Mesenchymal stem cell (in vitro differentiated cells and primary cell): Measurements from ENCODE around the gene PPP1R7.

ENCODE experiments used
- DNase-seq: peaks from one replicate; pipeline ENCODE4 v3.0.0-alpha.2; 2013
- H2AFZ ChIP-seq: one replicate; pipeline ENCODE4 v1.6.1; 2013; ENCODE audit warnings: low read depth, mild to moderate bottlenecking, control low read depth, inconsistent platforms, low read length, moderate library complexity
- H2AK5ac ChIP-seq: 2 replicates; pipeline ENCODE4 v1.6.1; 2013; ENCODE audit warnings: low read length, moderate library complexity, mild to moderate bottlenecking, inconsistent platforms; ENCODE audit not compliant: severe bottlenecking
- H2BK120ac ChIP-seq: one replicate; pipeline ENCODE4 v1.6.1; 2013; ENCODE audit warnings: low read depth, mild to moderate bottlenecking, inconsistent platforms, low read length, moderate library complexity
- H2BK12ac ChIP-seq, 2 experiments: one replicate each; pipeline ENCODE4 v1.6.1; 2013; ENCODE audit warnings: inconsistent platforms in 2 of 2, low read length in 2 of 2, mild to moderate bottlenecking in 2 of 2, moderate library complexity in 2 of 2, control low read depth in 1 of 2
- H2BK15ac ChIP-seq: one replicate; pipeline ENCODE4 v1.6.1; 2013; ENCODE audit warnings: mild to moderate bottlenecking, low read depth, inconsistent platforms; ENCODE audit not compliant: poor library complexity, severe bottlenecking
- H2BK5ac ChIP-seq: 2 replicates; pipeline ENCODE4 v1.6.1; 2013; ENCODE audit warnings: low read depth, mild to moderate bottlenecking, low read length, control low read depth, inconsistent platforms; ENCODE audit not compliant: poor library complexity, severe bottlenecking
- H3K14ac ChIP-seq, 2 experiments: one replicate each; pipeline ENCODE4 v1.6.1; 2013; ENCODE audit warnings: inconsistent platforms in 2 of 2, low read length in 2 of 2, control low read depth in 1 of 2, mild to moderate bottlenecking in 1 of 2, moderate library complexity in 1 of 2
- H3K18ac ChIP-seq, 2 experiments: one replicate each; pipeline ENCODE4 v1.6.1; 2013; ENCODE audit warnings: inconsistent platforms in 2 of 2, low read length in 2 of 2, control low read depth in 1 of 2, low read depth in 1 of 2, mild to moderate bottlenecking in 1 of 2
- H3K23ac ChIP-seq, 2 experiments: one replicate each; pipeline ENCODE4 v1.6.1; 2013; ENCODE audit warnings: inconsistent platforms in 2 of 2, low read length in 2 of 2, mild to moderate bottlenecking in 2 of 2, moderate library complexity in 2 of 2, control low read depth in 1 of 2
- H3K27ac ChIP-seq: 2 replicates; pipeline ENCODE4 v1.5.1; 2013; ENCODE audit warnings: mild to moderate bottlenecking, moderate library complexity, low read length, control low read depth, inconsistent platforms; ENCODE audit not compliant: poor library complexity, severe bottlenecking
- H3K27me3 ChIP-seq, 2 experiments: 2 replicates each; pipeline versions ENCODE4 v1.6.1 to v1.7.0; 2013; ENCODE audit warnings: low read length in 2 of 2, mild to moderate bottlenecking in 2 of 2, moderate library complexity in 2 of 2, control low read depth in 1 of 2, inconsistent platforms in 1 of 2; ENCODE audit not compliant: control insufficient read depth in 1 of 2, insufficient read depth in 1 of 2
- H3K36me3 ChIP-seq, 2 experiments: 2 replicates each; pipeline versions ENCODE4 v1.6.1 to v1.7.0; 2013; ENCODE audit warnings: low read length in 2 of 2, control low read depth in 1 of 2, inconsistent platforms in 1 of 2, low read depth in 1 of 2, mild to moderate bottlenecking in 1 of 2; ENCODE audit not compliant: insufficient read depth in 2 of 2, control insufficient read depth in 1 of 2
- H3K4ac ChIP-seq, 2 experiments: one replicate each; pipeline ENCODE4 v1.6.1; 2013; ENCODE audit warnings: inconsistent platforms in 2 of 2, low read length in 2 of 2, mild to moderate bottlenecking in 2 of 2, moderate library complexity in 2 of 2, control low read depth in 1 of 2, low read depth in 1 of 2
- H3K4me1 ChIP-seq: 2 replicates; pipeline ENCODE4 v1.6.1; 2013; ENCODE audit warnings: low read depth, low read length, control low read depth; ENCODE audit not compliant: control insufficient read depth, insufficient read depth
- H3K4me2 ChIP-seq: 2 replicates; pipeline ENCODE4 v1.6.1; 2013; ENCODE audit warnings: low read length, mild to moderate bottlenecking, inconsistent platforms; ENCODE audit not compliant: poor library complexity, severe bottlenecking
- H3K4me3 ChIP-seq, 2 experiments: 2 replicates each; pipeline versions ENCODE4 v1.5.1 to v1.7.0; 2013; ENCODE audit warnings: low read length in 2 of 2, mild to moderate bottlenecking in 2 of 2, control low read depth in 1 of 2, low read depth in 1 of 2; ENCODE audit not compliant: insufficient read depth in 1 of 2
- H3K79me1 ChIP-seq: replicated peaks from 2 replicates; pipeline ENCODE4 v1.6.1; 2013; ENCODE audit warnings: mild to moderate bottlenecking, control low read depth, low read length, inconsistent platforms; ENCODE audit not compliant: poor library complexity, severe bottlenecking
- H3K9ac ChIP-seq: 2 replicates; pipeline ENCODE4 v1.7.0; 2013; ENCODE audit warnings: mild to moderate bottlenecking, low read length, moderate library complexity
- H3K9me3 ChIP-seq: 2 replicates; pipeline ENCODE4 v1.7.0; 2013; ENCODE audit warnings: mild to moderate bottlenecking, low read length; ENCODE audit not compliant: control insufficient read depth
- H4K8ac ChIP-seq: one replicate; pipeline ENCODE4 v1.6.1; 2013; ENCODE audit warnings: inconsistent platforms, mild to moderate bottlenecking, low read length, moderate library complexity
- H4K91ac ChIP-seq: one replicate; pipeline ENCODE4 v1.6.1; 2013; ENCODE audit warnings: mild to moderate bottlenecking, low read length, inconsistent platforms
- WGBS: methylation state at CpG from one replicate; pipeline ENCODE4 v1.1.7; 2013; ENCODE audit warnings: mixed read lengths; 5-methylcytosine and 5-hydroxymethylcytosine counted together

PPP1R7 gene

GRCh38 chr2:241142063-241142462 lies 8.2 kb upstream of the PPP1R7 start:
- Histone ChIP-seq H2AFZ (no peak overlapping the region), H3K18ac (no peak overlapping the region), H4K8ac (no peak overlapping the region), H2BK12ac (no peak overlapping the region), H3K27ac (no peak overlapping the region), H3K9ac (no peak overlapping the region), H3K4ac (no peak overlapping the region), H3K14ac (no peak overlapping the region), H3K27me3 (no peaks in the 10 kb centered on the region), H2BK5ac (no peak overlapping the region), H3K9me3 (no peaks in the 10 kb centered on the region), H3K4me1 (no peaks in the 10 kb centered on the region), H4K91ac (no peak overlapping the region), H2BK15ac (no peak overlapping the region), H2BK120ac (no peak overlapping the region), H2AK5ac (no peak overlapping the region), H3K79me1 (peaks cover 9% of the 10 kb centered on the region), H3K4me2 (no peak overlapping the region), H3K36me3 (peaks cover 13 to 19% of the 10 kb centered on the region in 2 experiments), H3K4me3 (no peak overlapping the region), H3K23ac (no peak overlapping the region)
- 96% methylated on average over 6 of the region's 6 CpGs for WGBS
- DNase-seq: no peak

GRCh38 chr2:241142593-241142992 lies 7.7 kb upstream of the PPP1R7 start:
- no peak overlapping the region for H3K27ac ChIP-seq
- no peak overlapping the region for H3K4me3 ChIP-seq
- no peak overlapping the region for H4K91ac ChIP-seq
- no peak for DNase-seq
- H3K4me2 ChIP-seq: no peak overlapping the region
- no peak overlapping the region for H3K18ac ChIP-seq
- H3K9me3 ChIP-seq: no peaks in the 10 kb centered on the region
- no peak overlapping the region for H3K14ac ChIP-seq
- no peak overlapping the region for H2BK15ac ChIP-seq
- no peak overlapping the region for H3K4ac ChIP-seq
- no peak overlapping the region for H2AFZ ChIP-seq
- no peak overlapping the region for H2AK5ac ChIP-seq
- H3K4me1 ChIP-seq: no peaks in the 10 kb centered on the region
- H2BK5ac ChIP-seq: no peak overlapping the region
- no peak overlapping the region for H4K8ac ChIP-seq
- peaks cover 9% of the 10 kb centered on the region for H3K79me1 ChIP-seq
- no peaks in the 10 kb centered on the region for H3K27me3 ChIP-seq
- peaks cover 8 to 18% of the 10 kb centered on the region in 2 experiments for H3K36me3 ChIP-seq
- 94% methylated on average over 9 of the region's 9 CpGs for WGBS
- no peak overlapping the region for H2BK12ac ChIP-seq
- H3K23ac ChIP-seq: no peak overlapping the region
- no peak overlapping the region for H3K9ac ChIP-seq
- no peak overlapping the region for H2BK120ac ChIP-seq

GRCh38 chr2:241146286-241146685 lies 4.0 kb upstream of the PPP1R7 start:
- no peak overlapping the region for H2BK5ac ChIP-seq
- no peaks in the 10 kb centered on the region for H3K27me3 ChIP-seq
- H2AK5ac ChIP-seq: no peak overlapping the region
- WGBS: 62% methylated on average over 2 of the region's 4 CpGs
- H4K8ac ChIP-seq: no peak overlapping the region
- H2BK120ac ChIP-seq: no peak overlapping the region
- H3K9ac ChIP-seq: no peak overlapping the region
- peaks cover 21% of the 10 kb centered on the region for H3K79me1 ChIP-seq
- no peak overlapping the region for H3K14ac ChIP-seq
- no peak overlapping the region for H3K4ac ChIP-seq
- H2BK12ac ChIP-seq: no peak overlapping the region
- no peak overlapping the region for H2BK15ac ChIP-seq
- H3K36me3 ChIP-seq: peaks cover 0 to 7% of the 10 kb centered on the region in 2 experiments
- no peaks in the 10 kb centered on the region for H3K9me3 ChIP-seq
- H4K91ac ChIP-seq: no peak overlapping the region
- DNase-seq: no peak
- H3K23ac ChIP-seq: no peak overlapping the region
- H3K27ac ChIP-seq: no peak overlapping the region
- H3K4me2 ChIP-seq: no peak overlapping the region
- H3K18ac ChIP-seq: no peak overlapping the region
- H2AFZ ChIP-seq: no peak overlapping the region
- H3K4me1 ChIP-seq: peaks cover 9% of the 10 kb centered on the region
- H3K4me3 ChIP-seq: no peak overlapping the region

GRCh38 chr2:241147336-241147735 lies 2.9 kb upstream of the PPP1R7 start:
- Histone ChIP-seq H2BK12ac (no peak overlapping the region), H2AK5ac (no peak overlapping the region), H3K9ac (no peak overlapping the region), H2BK5ac (no peak overlapping the region), H3K4ac (no peak overlapping the region), H2AFZ (no peak overlapping the region), H3K4me2 (no peak overlapping the region), H3K4me3 (no peak overlapping the region), H2BK15ac (no peak overlapping the region), H4K91ac (no peak overlapping the region), H3K23ac (no peak overlapping the region), H4K8ac (no peak overlapping the region), H2BK120ac (no peak overlapping the region), H3K27me3 (no peaks in the 10 kb centered on the region), H3K79me1 (peaks cover 24% of the 10 kb centered on the region), H3K36me3 (peaks cover 0 to 4% of the 10 kb centered on the region in 2 experiments), H3K27ac (no peak overlapping the region), H3K18ac (no peak overlapping the region), H3K4me1 (peaks cover 15% of the 10 kb centered on the region), H3K9me3 (no peaks in the 10 kb centered on the region), H3K14ac (no peak overlapping the region)
- WGBS: 100% methylated on average over 2 of the region's 3 CpGs
- no peak for DNase-seq
